HEK293 (cell line): ENCODE data around the gene PHOX2B.
A peak's percentile ranks its signal among the peaks of the same experiment; 100 is the strongest.

ENCODE experiments used
- CTCF ChIA-PET: fragments of 350-600 bp; formaldehyde crosslinking; extraction: SDS; loops from one replicate; lab custom pipeline; 2021; ENCODE audit warnings: antibody characterized with exemption; lab: Yijun Ruan, JAX
- POLR2A ChIA-PET: fragments of 300-600 bp; formaldehyde crosslinking; extraction: SDS; loops from one replicate; lab custom pipeline; 2020; ENCODE audit warnings: antibody characterized with exemption, inconsistent platforms; lab: Yijun Ruan, JAX
- H3K27ac ChIP-seq: fragments of 200-500 bp; sonication (Bioruptor generic); 2 replicates; pipeline ENCODE4 v1.5.1; 2014; ENCODE audit warnings: low read depth, low read length, control low read depth, inconsistent platforms; ENCODE audit errors: extremely low read depth
- H3K36me3 ChIP-seq, 2 experiments: fragments of 200-500 bp in 1 of 2; sonication (Bioruptor generic) in 1 of 2; 1 replicate in 1 of 2; 2 replicates in 1 of 2; pipeline ENCODE4 v1.5.1; 2014 to 2017; ENCODE audit warnings: inconsistent platforms in 2 of 2, low read length in 2 of 2; ENCODE audit not compliant: control insufficient read depth in 2 of 2, insufficient read depth in 1 of 2
- H3K4me1 ChIP-seq: fragments of 200-500 bp; sonication (Bioruptor generic); 2 replicates; pipeline ENCODE4 v1.5.1; 2014; ENCODE audit warnings: mild to moderate bottlenecking, low read length, inconsistent platforms; ENCODE audit not compliant: control insufficient read depth, insufficient read depth
- H3K4me3 ChIP-seq: 2 replicates; pipeline ENCODE4 v1.5.1; 2011; ENCODE audit warnings: low read depth, mild to moderate bottlenecking, control low read depth, low read length, moderate library complexity
- H3K9me3 ChIP-seq: fragments of 200-500 bp; sonication (Bioruptor generic); 2 replicates; pipeline ENCODE4 v1.5.1; 2014; ENCODE audit warnings: low read depth, low read length, inconsistent platforms; ENCODE audit not compliant: control insufficient read depth, insufficient read depth
- GFI1B ChIP-seq: fragments of 450-650 bp; formaldehyde crosslinking; IDR thresholded peaks from 2 replicates; pipeline ENCODE4 v1.5.1; 2016; ENCODE audit warnings: missing biosample characterization, missing genetic modification characterization
- KLF16 ChIP-seq: fragments of 450-650 bp; formaldehyde crosslinking; IDR thresholded peaks from 2 replicates; pipeline ENCODE4 v1.5.1; 2017; ENCODE audit warnings: missing biosample characterization, missing genetic modification characterization
- PRDM1 ChIP-seq: fragments of 450-650 bp; formaldehyde crosslinking; IDR thresholded peaks from 2 replicates; pipeline ENCODE4; 2016; ENCODE audit warnings: missing biosample characterization, missing genetic modification characterization
- SCRT1 ChIP-seq: fragments of 450-650 bp; formaldehyde crosslinking; IDR thresholded peaks from 2 replicates; pipeline ENCODE4 v1.5.1; 2016; ENCODE audit warnings: missing biosample characterization, missing genetic modification characterization, borderline replicate concordance
- ZBTB48 ChIP-seq: fragments of 450-650 bp; formaldehyde crosslinking; IDR thresholded peaks from 2 replicates; pipeline ENCODE4 v1.5.1; 2016; ENCODE audit warnings: missing biosample characterization, missing genetic modification characterization
- ZIC2 ChIP-seq: fragments of 450-650 bp; formaldehyde crosslinking; IDR thresholded peaks from 2 replicates; pipeline ENCODE4 v1.5.1; 2016; ENCODE audit warnings: missing biosample characterization, missing genetic modification characterization
- ZNF184 ChIP-seq: fragments of 450-650 bp; IDR thresholded peaks from 2 replicates; pipeline ENCODE4 v1.5.1; 2018; ENCODE audit warnings: missing biosample characterization, mild to moderate bottlenecking, missing genetic modification characterization
- ZNF354C ChIP-seq: fragments of 450-650 bp; formaldehyde crosslinking; IDR thresholded peaks from 2 replicates; pipeline ENCODE4 v1.5.1; 2016; ENCODE audit warnings: missing biosample characterization, missing genetic modification characterization, low read depth, borderline replicate concordance
- ZNF37A ChIP-seq: fragments of 450-650 bp; IDR thresholded peaks from 2 replicates; pipeline ENCODE4 v1.5.1; 2018; ENCODE audit warnings: missing biosample characterization, missing genetic modification characterization
- ZNF518A ChIP-seq: fragments of 450-650 bp; formaldehyde crosslinking; conservative IDR thresholded peaks from 2 replicates; pipeline ENCODE4 v1.5.1; 2016; ENCODE audit warnings: low read depth, missing biosample characterization, missing genetic modification characterization
- TF ChIP-seq, protein P1 (sequence below): fragments of 450-650 bp; formaldehyde crosslinking; conservative IDR thresholded peaks from 2 replicates; pipeline ENCODE4 v1.5.1; 2016; ENCODE audit warnings: low read depth, missing biosample characterization, missing genetic modification characterization

The PHOX2B gene

DNA sequence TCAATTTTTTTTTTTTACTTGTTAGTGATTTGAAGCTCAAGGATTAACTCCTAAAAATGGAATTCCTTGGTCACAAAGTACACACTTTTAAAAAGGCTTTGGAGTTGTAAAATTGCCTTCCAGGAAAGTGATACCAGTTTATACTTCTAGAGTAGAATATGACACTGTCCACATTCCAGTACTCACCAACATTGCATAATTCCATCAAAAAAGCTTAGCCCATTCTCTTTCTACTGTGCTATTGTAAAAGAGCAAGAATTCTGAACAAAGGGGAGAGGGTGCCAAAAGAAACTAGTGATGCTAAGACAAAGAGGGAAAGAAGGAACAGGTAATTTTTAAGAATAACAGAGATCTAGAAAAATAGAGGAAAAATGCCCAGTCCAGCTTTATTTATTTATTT, 10.4 kb upstream of the PHOX2B start (continued):
- TF ChIP-seq ZNF518A (tag by site-specific recombination) (no peak), KLF16 (tag by site-specific recombination) (no peak), GFI1B (tag by site-specific recombination) (no peak)

DNA sequence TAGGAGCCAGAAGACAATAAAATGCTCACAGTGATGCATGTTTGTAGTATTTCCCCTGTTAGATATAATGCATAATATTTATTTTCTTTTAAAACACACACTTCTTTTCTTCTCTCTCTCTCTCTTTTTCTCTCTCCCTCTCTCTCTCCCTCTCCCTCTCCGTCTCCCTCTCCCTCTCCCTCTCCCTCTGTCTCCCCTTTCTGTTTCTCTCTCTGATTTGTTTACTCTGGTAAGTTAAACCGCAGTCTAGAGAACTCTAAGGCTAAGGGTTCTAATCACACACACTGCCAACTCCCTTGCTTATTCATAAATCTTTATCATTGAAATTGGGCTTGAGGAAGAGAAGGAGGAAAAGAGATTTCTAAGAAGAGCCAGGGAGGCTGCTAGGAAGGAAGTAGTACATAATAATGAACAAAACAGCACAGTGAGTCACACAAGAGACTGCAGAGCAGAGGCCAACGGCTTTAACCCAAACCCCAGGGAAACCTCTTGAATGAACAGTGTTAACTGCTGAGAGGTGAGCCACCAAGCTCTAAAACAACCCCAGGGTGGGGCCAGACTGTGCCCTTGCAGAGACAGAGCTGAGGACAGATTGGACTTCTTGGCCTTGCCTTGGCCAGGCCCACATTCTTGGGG, 9.1 kb upstream of the PHOX2B start:
- POLR2A ChIA-PET = no interaction called here
- no peaks in the 10 kb centered on the region for H3K36me3 ChIP-seq
- H3K4me1 ChIP-seq = no peaks in the 10 kb centered on the region
- H3K9me3 ChIP-seq = no peaks in the 10 kb centered on the region
- TF ChIP-seq ZNF184 (tag by site-specific recombination) (no peak), PRDM1 (tag by site-specific recombination) (0 out of 2 replicates have a peak, but pooled peaks have one; percentile 15), ZIC2 (tag by site-specific recombination) (0 out of 2 replicates have a peak, but pooled peaks have one; percentile 35)
- no peak overlapping the region for H3K4me3 ChIP-seq
- H3K27ac ChIP-seq = no peak overlapping the region
- CTCF ChIA-PET = no interaction called here

DNA sequence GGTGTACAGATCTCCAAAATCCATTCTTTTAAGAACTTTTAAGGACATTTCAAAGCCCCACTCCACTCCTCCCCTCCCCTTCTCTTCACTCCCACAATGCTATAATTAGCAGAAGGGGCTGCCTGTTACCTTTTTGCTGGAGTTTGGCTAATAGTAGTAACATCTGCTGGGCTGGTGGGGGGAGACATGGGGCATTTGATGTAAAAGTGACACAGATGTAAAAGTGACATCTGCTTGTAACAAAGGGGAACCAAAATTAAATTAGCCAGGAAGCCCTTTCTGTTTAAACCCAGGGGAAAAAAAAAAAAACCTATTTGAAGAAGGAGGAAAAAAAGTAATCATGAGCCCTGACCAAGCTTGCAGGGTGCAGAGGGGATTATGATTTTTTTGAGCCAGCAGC, 5.4 kb upstream of the PHOX2B start:
- no peaks in the 10 kb centered on the region for H3K4me1 ChIP-seq
- CTCF ChIA-PET = interaction anchor here (1.2 kb wide), 1 partner anchor 14 kb away, joined by 3 read pairs; no protein-coding TSS in a partner anchor
- no peak for TF ChIP-seq SCRT1 (tag by site-specific recombination)
- no peak for TF ChIP-seq ZNF37A (tag by site-specific recombination)
- no peak for TF ChIP-seq ZNF354C
- TF ChIP-seq, protein P1, sequence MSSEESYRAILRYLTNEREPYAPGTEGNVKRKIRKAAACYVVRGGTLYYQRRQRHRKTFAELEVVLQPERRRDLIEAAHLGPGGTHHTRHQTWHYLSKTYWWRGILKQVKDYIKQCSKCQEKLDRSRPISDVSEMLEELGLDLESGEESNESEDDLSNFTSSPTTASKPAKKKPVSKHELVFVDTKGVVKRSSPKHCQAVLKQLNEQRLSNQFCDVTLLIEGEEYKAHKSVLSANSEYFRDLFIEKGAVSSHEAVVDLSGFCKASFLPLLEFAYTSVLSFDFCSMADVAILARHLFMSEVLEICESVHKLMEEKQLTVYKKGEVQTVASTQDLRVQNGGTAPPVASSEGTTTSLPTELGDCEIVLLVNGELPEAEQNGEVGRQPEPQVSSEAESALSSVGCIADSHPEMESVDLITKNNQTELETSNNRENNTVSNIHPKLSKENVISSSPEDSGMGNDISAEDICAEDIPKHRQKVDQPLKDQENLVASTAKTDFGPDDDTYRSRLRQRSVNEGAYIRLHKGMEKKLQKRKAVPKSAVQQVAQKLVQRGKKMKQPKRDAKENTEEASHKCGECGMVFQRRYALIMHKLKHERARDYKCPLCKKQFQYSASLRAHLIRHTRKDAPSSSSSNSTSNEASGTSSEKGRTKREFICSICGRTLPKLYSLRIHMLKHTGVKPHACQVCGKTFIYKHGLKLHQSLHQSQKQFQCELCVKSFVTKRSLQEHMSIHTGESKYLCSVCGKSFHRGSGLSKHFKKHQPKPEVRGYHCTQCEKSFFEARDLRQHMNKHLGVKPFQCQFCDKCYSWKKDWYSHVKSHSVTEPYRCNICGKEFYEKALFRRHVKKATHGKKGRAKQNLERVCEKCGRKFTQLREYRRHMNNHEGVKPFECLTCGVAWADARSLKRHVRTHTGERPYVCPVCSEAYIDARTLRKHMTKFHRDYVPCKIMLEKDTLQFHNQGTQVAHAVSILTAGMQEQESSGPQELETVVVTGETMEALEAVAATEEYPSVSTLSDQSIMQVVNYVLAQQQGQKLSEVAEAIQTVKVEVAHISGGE (tag by site-specific recombination) = no peak
- no peak for TF ChIP-seq ZBTB48 (tag by site-specific recombination)
- TF ChIP-seq, all 188 proteins: peak for 0
- no peaks in the 10 kb centered on the region for H3K36me3 ChIP-seq
- no peak overlapping the region for H3K27ac ChIP-seq
- no peaks in the 10 kb centered on the region for H3K9me3 ChIP-seq
- H3K4me3 ChIP-seq = no peak overlapping the region
- POLR2A ChIA-PET = interaction anchor here (0.7 kb wide), 1 partner anchor 181 kb away, joined by 4 read pairs; no protein-coding TSS in a partner anchor
